Measurements from ENCODE around the gene CLPTM1L. TPM values are rescaled to one million over a fixed set of nuclear protein-coding genes. Genes with fewer than 3 reads are reported as not detected.
"Not testable (repeated sequence)": the region's sequence is repeated elsewhere in the genome, so short reads cannot be mapped to it uniquely, and the experiment has no call there.

The CLPTM1L gene
- total RNA-seq, 1 experiment from 2014 or later: 214 TPM

- not testable (repeated sequence) for DNase-seq (ENCODE audit: low spot score)
These were observed 2.2 kb downstream of the CLPTM1L start for GRCh38 chr5:1342711-1343110.

GRCh38 chr5:1342268-1342667 lies 2.6 kb downstream of the CLPTM1L start:
- no peak for DNase-seq (ENCODE audit: low spot score)

- DNase-seq (ENCODE audit: low spot score): no peak
These were observed 3.0 kb downstream of the CLPTM1L start for GRCh38 chr5:1341863-1342262.

GRCh38 chr5:1339818-1340210 lies 5.1 kb downstream of the CLPTM1L start:
- DNase-seq (ENCODE audit: low spot score): not testable (repeated sequence)

GRCh38 chr5:1339139-1339817 lies 5.6 kb downstream of the CLPTM1L start:
- not testable (repeated sequence) for DNase-seq (ENCODE audit: low spot score)

- no peak for DNase-seq (ENCODE audit: low spot score)
These were observed 6.3 kb downstream of the CLPTM1L start for GRCh38 chr5:1338506-1339070.

GRCh38 chr5:1338196-1338490 lies 6.8 kb downstream of the CLPTM1L start:
- DNase-seq (ENCODE audit: low spot score): no peak

- DNase-seq (ENCODE audit: low spot score): no peak
These were observed 7.3 kb downstream of the CLPTM1L start for GRCh38 chr5:1337489-1338195.

GRCh38 chr5:1336749-1337488 lies 8.0 kb downstream of the CLPTM1L start:
- DNase-seq (ENCODE audit: low spot score): no peak

GRCh38 chr5:1336106-1336561 lies 8.8 kb downstream of the CLPTM1L start:
- DNase-seq (ENCODE audit: low spot score): no peak

GRCh38 chr5:1335540-1336095 lies 9.3 kb downstream of the CLPTM1L start:
- no peak for DNase-seq (ENCODE audit: low spot score)

GRCh38 chr5:1334831-1335539 lies 9.9 kb downstream of the CLPTM1L start:
- DNase-seq (ENCODE audit: low spot score): no peak

GRCh38 chr5:1333986-1334385 lies 10.9 kb downstream of the CLPTM1L start:
- no peak for DNase-seq (ENCODE audit: low spot score)

GRCh38 chr5:1333286-1333685 lies 11.6 kb downstream of the CLPTM1L start:
- not testable (repeated sequence) for DNase-seq (ENCODE audit: low spot score)

- no peak for DNase-seq (ENCODE audit: low spot score)
These were observed 12.4 kb downstream of the CLPTM1L start for GRCh38 chr5:1332461-1333001.

- no peak for DNase-seq (ENCODE audit: low spot score)
These were observed 13.0 kb downstream of the CLPTM1L start for GRCh38 chr5:1331861-1332405.

GRCh38 chr5:1330847-1331831 lies 13.8 kb downstream of the CLPTM1L start:
- no peak for DNase-seq (ENCODE audit: low spot score)

- DNase-seq (ENCODE audit: low spot score): no peak
These were observed 14.6 kb downstream of the CLPTM1L start for GRCh38 chr5:1330146-1330846.

GRCh38 chr5:1329111-1329579 lies 15.8 kb downstream of the CLPTM1L start:
- no peak for DNase-seq (ENCODE audit: low spot score)

Measured in H4 (cell line).